Spinal cord (tissue), 10 donors: ENCODE results near the gene SHTN1. TPM values are rescaled to one million over a fixed set of nuclear protein-coding genes. Genes with fewer than 3 reads are reported as not detected.

ENCODE experiments used
- DNase-seq, 6 donors: peaks; one replicate each; pipeline versions ENCODE4 v3.0.0 to v3.0.0-alpha.2; 2013 to 2015; ENCODE audit warnings: low spot score in 6 of 6, low read depth in 4 of 6
- H3K27ac ChIP-seq: one replicate; pipeline ENCODE4 v1.5.1; 2013; ENCODE audit warnings: low read depth, low read length, control low read depth
- H3K27me3 ChIP-seq: one replicate; pipeline ENCODE4 v1.6.1; 2013; ENCODE audit warnings: low read length; ENCODE audit not compliant: control insufficient read depth, insufficient read depth
- H3K36me3 ChIP-seq: one replicate; pipeline ENCODE4 v1.6.1; 2013; ENCODE audit warnings: low read length; ENCODE audit not compliant: control insufficient read depth, insufficient read depth
- H3K4me1 ChIP-seq: one replicate; pipeline ENCODE4 v1.6.1; 2013; ENCODE audit warnings: low read length; ENCODE audit not compliant: control insufficient read depth, insufficient read depth
- H3K4me3 ChIP-seq: one replicate; pipeline ENCODE4 v1.5.1; 2013; ENCODE audit warnings: low read depth, low read length, control low read depth
- H3K9me3 ChIP-seq: one replicate; pipeline ENCODE4 v1.6.1; 2013; ENCODE audit warnings: low read length; ENCODE audit not compliant: control insufficient read depth, insufficient read depth
- WGBS: methylation state at CpG from one replicate; pipeline ENCODE4 v1.1.5; 2013; ENCODE audit warnings: missing lambda C conversion rate; ENCODE audit not compliant: insufficient coverage; 5-methylcytosine and 5-hydroxymethylcytosine counted together
- long read RNA-seq, 4 donors: transcript quantifications; one replicate each; lab custom pipeline, GENCODE V29; 2026
- polyA plus RNA-seq, 2 donors: library from polyadenylated mRNA; unstranded; fragments of 120-200 nt; gene quantifications; one replicate each; pipeline ENCODE4 v1.2.1, GENCODE V29; 2013; ENCODE audit not compliant: insufficient read length in 2 of 2
- total RNA-seq, 2 donors: library from RNA; depleted of rRNA in 1 of 2; stranded (reverse); fragments of 120-200 nt in 1 of 2; fragments of >200 nt in 1 of 2; gene quantifications; one replicate each; pipeline versions ENCODE4 v1.2.3 to v1.2.4, GENCODE V29; 2013 to 2014
- donor health status: healthy.

Gene SHTN1, protein sequence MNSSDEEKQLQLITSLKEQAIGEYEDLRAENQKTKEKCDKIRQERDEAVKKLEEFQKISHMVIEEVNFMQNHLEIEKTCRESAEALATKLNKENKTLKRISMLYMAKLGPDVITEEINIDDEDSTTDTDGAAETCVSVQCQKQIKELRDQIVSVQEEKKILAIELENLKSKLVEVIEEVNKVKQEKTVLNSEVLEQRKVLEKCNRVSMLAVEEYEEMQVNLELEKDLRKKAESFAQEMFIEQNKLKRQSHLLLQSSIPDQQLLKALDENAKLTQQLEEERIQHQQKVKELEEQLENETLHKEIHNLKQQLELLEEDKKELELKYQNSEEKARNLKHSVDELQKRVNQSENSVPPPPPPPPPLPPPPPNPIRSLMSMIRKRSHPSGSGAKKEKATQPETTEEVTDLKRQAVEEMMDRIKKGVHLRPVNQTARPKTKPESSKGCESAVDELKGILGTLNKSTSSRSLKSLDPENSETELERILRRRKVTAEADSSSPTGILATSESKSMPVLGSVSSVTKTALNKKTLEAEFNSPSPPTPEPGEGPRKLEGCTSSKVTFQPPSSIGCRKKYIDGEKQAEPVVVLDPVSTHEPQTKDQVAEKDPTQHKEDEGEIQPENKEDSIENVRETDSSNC
- 10 to 100 TPM; 17.0 to 33.0 TPM for total RNA-seq
- polyA plus RNA-seq: 100 to 1,000 TPM in 1 of 2 donors, 10 to 100 TPM in 1; 91.3 to 110 TPM
- long read RNA-seq, donor 1, full-length matches to known transcripts: 10 of 33 reads
- long read RNA-seq, donor 1, partial matches to known transcripts: 23 of 33 reads
- long read RNA-seq, donor 1, other reads (novel, unspliced or antisense): 0 of 33 reads
- long read RNA-seq, donor 2, full-length matches to known transcripts: 4 of 9 reads
- long read RNA-seq, donor 2, partial matches to known transcripts: 5 of 9 reads
- long read RNA-seq, donor 2, other reads (novel, unspliced or antisense): 0 of 9 reads
- long read RNA-seq, donor 3, full-length matches to known transcripts: 3 of 37 reads
- long read RNA-seq, donor 3, partial matches to known transcripts: 34 of 37 reads
- long read RNA-seq, donor 3, other reads (novel, unspliced or antisense): 0 of 37 reads
- long read RNA-seq, donor 4: 0 reads

DNA sequence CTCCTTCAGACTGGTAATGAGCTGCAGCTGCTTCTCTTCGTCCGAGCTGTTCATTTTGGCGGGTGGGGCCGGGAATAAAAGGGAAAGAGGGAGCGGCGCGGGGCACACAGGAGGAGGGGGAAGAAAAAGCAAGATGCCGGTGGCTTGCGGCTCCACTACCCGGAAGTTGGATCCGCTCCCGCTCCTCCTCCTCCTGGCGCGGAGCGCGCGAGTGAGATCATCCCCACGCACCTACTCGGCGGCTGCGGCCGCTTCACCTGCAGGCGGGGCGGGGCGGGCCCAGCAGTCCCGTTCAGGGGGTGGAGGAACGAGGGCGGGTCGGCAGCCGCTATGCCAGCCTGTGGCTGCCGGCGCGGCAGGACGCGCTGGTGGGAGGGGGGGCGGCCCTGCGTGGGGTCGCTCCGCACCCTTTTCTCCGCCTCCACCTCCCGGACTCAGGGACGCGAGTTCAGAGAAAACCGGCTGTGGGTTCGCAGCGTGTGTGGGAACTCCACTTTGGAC, at the start of gene SHTN1:
Gene SHTN1, minus strand, starts transcription at position 162 of the 501 bp plus-strand sequence. Its CDS starts 108 bp downstream, at position 54.
- no peak within 1 kb of the TSS for H3K27ac ChIP-seq
- H3K27me3 ChIP-seq: peaks cover 2% of the 10 kb centered on the region
- peaks cover 12% of the 10 kb centered on the region for H3K4me1 ChIP-seq
- no peaks in the 10 kb centered on the region for H3K9me3 ChIP-seq
- DNase-seq: peak; percentile 19 to 92 (median 53)
- H3K4me3 ChIP-seq: peak within 1 kb of the TSS; percentile 68
- H3K36me3 ChIP-seq: no peaks in the 10 kb centered on the region
- 0% methylated on average over 31 of the region's 46 CpGs for WGBS

DNA sequence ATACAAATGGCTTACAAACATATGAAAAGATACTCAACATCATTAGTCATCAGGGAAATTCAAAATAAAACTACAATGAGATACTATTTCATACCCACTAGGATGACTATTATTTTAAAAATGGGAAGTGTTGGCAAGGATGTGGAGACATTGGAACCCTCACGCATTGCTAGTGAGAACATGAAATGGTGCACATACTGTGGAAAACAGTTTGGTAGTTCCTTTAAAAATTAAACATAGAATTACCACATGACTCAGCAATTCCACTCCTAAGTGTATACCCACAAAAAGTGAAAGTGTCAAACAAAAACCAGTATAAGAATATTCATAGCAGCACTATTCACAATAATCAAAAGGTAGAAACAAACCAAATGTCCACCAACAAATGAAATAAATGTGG, 48.5 kb upstream of the SHTN1 start:
- Histone ChIP-seq H3K4me1 (no peaks in the 10 kb centered on the region), H3K9me3 (peaks cover 7% of the 10 kb centered on the region), H3K4me3 (no peak overlapping the region), H3K27ac (no peak overlapping the region), H3K27me3 (no peaks in the 10 kb centered on the region), H3K36me3 (no peaks in the 10 kb centered on the region)
- DNase-seq: no peak
- WGBS: no CpG with 5 or more reads among the region's 1 CpG

DNA sequence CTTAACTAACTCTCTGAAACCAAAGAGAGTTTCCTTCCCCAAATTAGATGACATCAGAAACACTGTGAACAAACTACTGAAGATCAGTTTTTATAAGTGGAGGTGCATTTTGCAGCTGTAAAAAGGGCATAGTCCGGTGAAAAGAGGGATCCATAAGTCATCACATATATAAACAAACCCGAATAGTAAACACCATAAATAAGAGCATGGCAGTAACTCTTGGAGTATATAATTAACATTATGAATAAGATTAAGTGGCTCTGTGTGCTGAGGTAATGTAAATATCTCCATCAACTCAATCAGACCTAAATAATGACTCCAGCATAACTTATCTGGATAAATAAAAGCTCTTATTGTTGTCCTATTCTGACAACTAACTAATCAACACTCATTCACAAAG, 43.0 kb upstream of the SHTN1 start:
- Histone ChIP-seq H3K27ac (no peak overlapping the region), H3K4me1 (no peaks in the 10 kb centered on the region), H3K4me3 (no peak overlapping the region), H3K27me3 (no peaks in the 10 kb centered on the region), H3K36me3 (no peaks in the 10 kb centered on the region), H3K9me3 (peaks cover 7% of the 10 kb centered on the region)
- no CpG with 5 or more reads among the region's 2 CpGs for WGBS
- DNase-seq: no peak

DNA sequence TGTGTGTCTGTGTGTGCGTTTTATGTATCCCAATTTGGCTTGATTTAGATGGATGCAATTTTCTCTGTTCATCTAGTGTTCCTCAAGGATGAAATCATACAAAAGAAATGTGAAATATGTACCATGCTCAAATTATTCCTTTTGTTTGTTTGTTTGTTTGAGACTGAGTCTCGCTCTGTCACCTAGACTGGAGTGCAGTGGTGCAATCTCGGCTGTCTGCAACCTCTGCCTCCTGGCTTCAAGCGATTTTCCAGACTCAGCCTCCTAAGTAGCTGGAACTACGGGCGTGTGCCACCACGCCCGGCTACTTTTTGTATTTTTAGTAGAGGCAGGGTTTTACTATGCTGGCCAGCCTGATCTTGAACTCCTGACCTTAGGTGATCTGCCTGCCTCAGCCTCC, 11.3 kb upstream of the SHTN1 start:
- whole genome bisulfite sequencing: 97% methylated on average over 6 of the region's 8 CpGs
- no peaks in the 10 kb centered on the region for H3K36me3 ChIP-seq

DNA sequence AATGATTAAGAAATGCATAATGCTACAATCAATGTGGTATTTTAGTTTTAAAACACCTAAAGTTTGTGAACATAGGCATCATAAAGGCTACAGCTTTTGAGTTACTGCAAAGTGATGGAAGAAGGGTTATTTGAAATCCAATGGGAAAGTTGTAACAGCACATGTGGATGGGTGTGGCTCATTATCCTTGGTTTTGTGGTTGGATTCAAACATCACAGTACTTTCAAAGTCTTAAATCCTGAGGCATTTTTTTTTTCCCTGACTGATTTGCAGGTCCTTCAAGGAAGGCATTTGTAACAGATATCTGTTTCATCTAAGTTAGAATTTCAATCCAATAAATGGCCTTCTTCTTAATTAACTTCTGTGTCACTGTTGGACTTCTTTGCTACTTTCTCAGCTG, 9.8 kb upstream of the SHTN1 start:
- H3K27me3 ChIP-seq: no peaks in the 10 kb centered on the region
- no peak for DNase-seq
- no peak overlapping the region for H3K27ac ChIP-seq
- no peaks in the 10 kb centered on the region for H3K36me3 ChIP-seq
- H3K4me1 ChIP-seq: no peaks in the 10 kb centered on the region
- H3K9me3 ChIP-seq: no peaks in the 10 kb centered on the region
- no peak overlapping the region for H3K4me3 ChIP-seq

More for the DNA sequence above, 11.3 kb upstream of the SHTN1 start:
- Histone ChIP-seq H3K9me3 (no peaks in the 10 kb centered on the region), H3K4me3 (no peak overlapping the region), H3K27me3 (no peaks in the 10 kb centered on the region), H3K4me1 (no peaks in the 10 kb centered on the region), H3K27ac (no peak overlapping the region)
- no peak for DNase-seq

DNA sequence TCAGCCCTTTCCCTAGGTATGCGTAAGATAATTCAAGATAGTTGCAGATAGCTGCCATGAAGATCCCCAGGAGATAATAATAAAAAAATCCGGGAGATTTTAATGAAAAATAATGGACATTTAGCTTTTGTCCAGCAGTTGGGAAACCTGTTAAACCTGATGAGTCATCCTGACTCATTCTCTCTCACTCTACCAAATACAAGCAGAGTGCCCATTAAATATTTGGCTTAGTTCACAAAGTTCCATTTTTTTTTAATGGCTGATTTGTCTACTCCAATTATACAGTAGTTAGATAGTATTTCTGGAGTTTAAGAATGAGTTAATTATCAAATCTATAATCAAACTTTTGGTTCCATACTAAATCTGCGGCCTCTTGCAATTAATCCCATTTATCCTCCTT, 2.1 kb upstream of the SHTN1 start:
- peaks cover 2% of the 10 kb centered on the region for H3K27me3 ChIP-seq
- H3K4me1 ChIP-seq: peaks cover 12% of the 10 kb centered on the region
- DNase-seq: no peak
- H3K36me3 ChIP-seq: no peaks in the 10 kb centered on the region
- no peak overlapping the region for H3K27ac ChIP-seq
- H3K4me3 ChIP-seq: no peak overlapping the region
- no peaks in the 10 kb centered on the region for H3K9me3 ChIP-seq
- WGBS: no CpG with 5 or more reads among the region's 3 CpGs

DNA sequence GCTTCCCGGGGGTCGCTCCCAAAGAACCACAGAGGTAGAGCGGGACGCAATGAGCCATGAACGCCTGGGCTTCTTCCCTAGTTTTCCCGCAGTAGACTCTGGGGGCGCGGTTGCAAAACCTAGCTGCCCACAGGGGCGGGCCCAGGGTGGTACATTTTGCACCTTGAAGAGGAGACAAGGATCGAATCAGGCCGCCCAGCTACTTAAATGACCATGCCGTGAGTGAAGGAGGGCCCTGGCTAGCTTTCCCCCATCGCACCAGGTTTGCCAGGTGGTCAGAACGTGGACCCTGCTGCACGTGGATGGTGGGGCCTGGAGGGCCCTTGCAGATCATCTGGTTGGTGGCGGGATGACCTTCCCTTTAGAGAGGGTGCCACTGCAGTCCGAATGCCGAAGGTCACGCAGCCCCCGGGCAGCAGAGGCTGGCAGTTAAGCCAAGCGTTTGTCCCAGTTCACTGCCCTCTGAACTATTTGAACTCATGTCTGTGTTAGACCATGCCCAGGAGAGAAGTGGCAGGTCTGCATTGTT, 604 bp upstream of the SHTN1 start:
- peak in 3 of 6 donors; percentile 7 to 79 (median 29) for DNase-seq
- H3K27ac ChIP-seq: no peak overlapping the region
- WGBS: 8% methylated on average over 21 of the region's 21 CpGs

DNA sequence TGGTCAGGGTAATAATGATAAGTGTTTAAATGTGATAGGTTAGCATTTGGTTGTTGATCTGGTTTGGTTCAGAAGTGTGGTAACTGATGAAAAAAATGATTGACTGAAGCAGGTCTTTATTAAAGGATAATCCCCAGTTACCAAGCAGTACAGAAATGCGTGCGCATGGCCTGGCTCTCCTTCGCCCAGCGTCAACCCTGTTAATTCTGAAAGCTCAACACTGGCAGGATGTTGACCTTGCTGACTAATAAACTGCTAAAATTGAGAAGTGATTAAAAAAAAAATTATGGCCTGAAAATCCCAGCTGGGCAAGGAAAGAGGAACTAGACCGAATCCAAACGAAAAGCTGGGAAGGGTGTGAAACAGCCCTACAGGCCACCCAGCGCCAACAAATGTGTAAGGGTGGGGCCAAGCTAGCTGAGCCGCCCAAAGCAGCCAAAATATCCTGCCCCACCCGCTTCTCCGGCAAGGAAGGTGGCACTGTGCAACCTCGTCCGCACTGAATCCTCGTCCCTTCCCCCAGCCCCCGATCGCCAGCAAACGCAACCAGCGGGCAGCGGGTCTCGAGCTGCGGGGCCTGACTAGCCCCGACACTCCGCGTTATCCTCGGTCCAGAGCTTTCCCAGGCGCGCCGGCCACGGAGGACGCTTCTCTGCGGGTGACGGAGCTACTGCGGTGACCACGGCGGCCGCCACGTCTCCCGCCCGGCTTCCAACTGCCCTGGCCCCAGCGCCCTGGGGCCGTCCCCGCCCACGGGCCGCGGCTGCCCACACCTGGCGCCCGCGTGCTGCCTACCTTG, 561 bp downstream of the SHTN1 start:
- Histone ChIP-seq H3K4me1 (peaks cover 12% of the 10 kb centered on the region), H3K4me3 (peak overlapping the region; percentile 68), H3K36me3 (no peaks in the 10 kb centered on the region), H3K27ac (no peak overlapping the region), H3K9me3 (no peaks in the 10 kb centered on the region), H3K27me3 (peaks cover 2% of the 10 kb centered on the region)
- peak; percentile 10 to 71 (median 28) for DNase-seq
- under 1% methylated on average over 43 of the region's 47 CpGs for WGBS

More for the DNA sequence above, 604 bp upstream of the SHTN1 start:
- no peaks in the 10 kb centered on the region for H3K9me3 ChIP-seq
- H3K27me3 ChIP-seq: peaks cover 2% of the 10 kb centered on the region
- H3K4me3 ChIP-seq: peak overlapping the region; percentile 68
- H3K36me3 ChIP-seq: no peaks in the 10 kb centered on the region
- peaks cover 12% of the 10 kb centered on the region for H3K4me1 ChIP-seq
